Activated naive CD4-positive, alpha-beta T cell treated with anti-CD3 and anti-CD28 coated beads for 36 hours (primary cell): ENCODE data around the gene QKI. TPM values are rescaled to one million over a fixed set of nuclear protein-coding genes. Genes with fewer than 3 reads are reported as not detected.

Experiments
- CTCF ChIA-PET: fragments of 350-600 bp; sonication (Branson Sonifier 250); formaldehyde crosslinking; loops from one replicate; lab custom pipeline; 2021; ENCODE audit warnings: antibody characterized with exemption; lab: Charles Lee
- DNase-seq: peaks from one replicate; pipeline ENCODE4 v3.0.0-alpha.2; 2020
- H3K27ac Mint-ChIP-seq: one replicate; pipeline ENCODE4 v1.8.0; 2021; ENCODE audit warnings: mild to moderate bottlenecking, mixed read lengths
- H3K27me3 Mint-ChIP-seq: one replicate; pipeline ENCODE4 v1.8.0; 2021; ENCODE audit warnings: low read depth, mixed read lengths
- H3K36me3 Mint-ChIP-seq: one replicate; pipeline ENCODE4 v1.8.0; 2021; ENCODE audit warnings: low read depth, mixed read lengths
- H3K4me1 Mint-ChIP-seq: one replicate; pipeline ENCODE4 v1.8.0; 2021; ENCODE audit warnings: low read depth, mixed read lengths
- H3K4me3 Mint-ChIP-seq: one replicate; pipeline ENCODE4 v1.8.0; 2021; ENCODE audit warnings: mild to moderate bottlenecking, moderate library complexity, mixed read lengths
- H3K9me3 Mint-ChIP-seq: one replicate; pipeline ENCODE4 v1.8.0; 2021; ENCODE audit warnings: mixed read lengths
- intact Hi-C: fragments of 100-400 bp; cut with micrococcal nuclease; formaldehyde crosslinking; loops from one replicate; pipeline ENCODE4 v1.15.1; 2023
- total RNA-seq, 2 experiments: library from RNA; stranded (reverse); gene quantifications; one replicate each; pipeline ENCODE4 v1.2.3, GENCODE V29; 2021

Gene QKI
- total RNA-seq, 2 experiments from 2014 or later = 34.6 to 38.4 TPM

DNA sequence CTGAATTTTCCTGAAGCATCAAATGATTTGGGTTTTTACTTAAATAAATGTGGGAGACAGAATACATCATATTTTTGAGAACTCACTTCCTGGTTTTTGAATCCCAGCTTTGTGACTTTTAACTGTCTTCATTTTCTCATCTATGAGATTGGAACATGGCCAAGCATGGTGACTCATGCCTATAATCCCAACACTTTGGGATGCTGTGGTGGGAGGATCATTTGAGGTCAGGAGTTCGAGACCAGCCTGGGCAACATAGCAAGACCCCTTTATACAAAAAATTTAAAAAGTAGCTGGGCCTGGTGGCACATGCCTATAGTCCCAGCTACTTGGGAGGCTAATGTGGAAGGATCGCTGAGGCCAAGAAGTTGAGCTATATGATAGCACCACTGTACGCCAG is 122.3 kb downstream of the QKI start:
- no peak for DNase-seq
- H3K9me3 Mint-ChIP-seq = no peaks in the 10 kb centered on the region
- CTCF ChIA-PET = no interaction called here
- H3K27me3 Mint-ChIP-seq = no peaks in the 10 kb centered on the region
- H3K36me3 Mint-ChIP-seq = peaks cover 13% of the 10 kb centered on the region
- no peak overlapping the region for H3K4me3 Mint-ChIP-seq
- H3K27ac Mint-ChIP-seq = no peak overlapping the region
- peaks cover 9% of the 10 kb centered on the region for H3K4me1 Mint-ChIP-seq
- intact Hi-C loops = no loop called here

DNA sequence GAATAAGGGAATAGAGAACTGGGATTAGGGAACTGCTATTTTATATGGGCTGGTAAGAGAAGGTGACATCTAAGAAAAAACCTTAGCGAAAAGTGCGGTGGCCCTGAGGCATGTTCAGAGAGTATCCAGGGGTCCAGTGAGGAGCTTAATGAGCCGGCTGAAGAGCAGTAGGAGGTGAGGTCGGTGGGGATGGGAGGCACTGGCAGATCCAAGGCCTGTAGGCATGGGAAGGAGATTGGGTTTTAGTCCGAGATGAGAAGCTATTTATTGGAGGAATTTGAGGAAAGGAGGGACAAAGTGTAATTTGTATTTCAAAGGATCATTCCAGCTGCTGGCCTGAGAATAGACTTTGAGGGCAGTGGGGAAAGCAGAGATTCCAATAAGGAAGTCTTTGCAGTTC is 123.8 kb downstream of the QKI start:
- Mint-ChIP-seq H3K27me3 (no peaks in the 10 kb centered on the region), H3K36me3 (peaks cover 15% of the 10 kb centered on the region), H3K27ac (no peak overlapping the region), H3K4me3 (no peak overlapping the region), H3K9me3 (no peaks in the 10 kb centered on the region), H3K4me1 (peaks cover 9% of the 10 kb centered on the region)
- DNase-seq = no peak
- intact Hi-C loops = no loop called here
- CTCF ChIA-PET = interaction anchor here (0.8 kb wide), 1 partner anchor 104 kb away, joined by 4 read pairs; no protein-coding TSS in a partner anchor

DNA sequence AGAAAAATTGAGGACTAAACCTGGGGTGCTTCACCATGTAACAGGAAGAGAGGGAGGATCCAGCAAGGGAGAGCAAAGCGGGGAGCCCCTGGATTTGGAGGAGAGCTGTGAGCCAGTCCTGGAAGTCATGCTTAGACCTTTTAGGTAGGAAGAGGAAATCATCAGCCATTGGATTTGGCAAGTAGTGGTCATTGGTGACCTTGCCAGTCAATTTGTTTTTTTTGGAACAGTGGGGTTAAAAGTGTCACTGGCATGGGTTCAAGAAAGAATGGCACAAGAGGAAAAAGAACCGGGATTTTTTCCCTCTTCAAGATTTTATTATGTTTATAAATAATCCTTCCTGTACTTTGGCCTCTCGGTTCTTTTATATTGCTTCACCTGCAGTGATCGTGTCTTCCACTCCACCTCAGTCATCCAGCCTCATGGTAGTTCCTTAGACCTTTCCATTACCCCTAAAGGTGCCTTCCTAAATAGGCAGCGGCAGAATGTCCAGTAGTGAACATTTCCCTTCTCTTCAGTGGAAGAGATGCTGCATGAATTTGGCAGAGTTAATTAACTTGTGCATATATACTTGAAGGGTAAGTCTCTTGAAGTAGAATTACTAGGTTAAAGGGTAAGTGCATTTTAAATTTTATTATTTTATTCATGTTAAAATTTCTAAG is 124.7 kb downstream of the QKI start:
- Mint-ChIP-seq H3K9me3 (no peaks in the 10 kb centered on the region), H3K27me3 (no peaks in the 10 kb centered on the region), H3K36me3 (peaks cover 15% of the 10 kb centered on the region), H3K4me1 (peaks cover 9% of the 10 kb centered on the region), H3K4me3 (no peak overlapping the region), H3K27ac (no peak overlapping the region)
- DNase-seq = no peak
- intact Hi-C loops = no loop called here
- CTCF ChIA-PET = no interaction called here

DNA sequence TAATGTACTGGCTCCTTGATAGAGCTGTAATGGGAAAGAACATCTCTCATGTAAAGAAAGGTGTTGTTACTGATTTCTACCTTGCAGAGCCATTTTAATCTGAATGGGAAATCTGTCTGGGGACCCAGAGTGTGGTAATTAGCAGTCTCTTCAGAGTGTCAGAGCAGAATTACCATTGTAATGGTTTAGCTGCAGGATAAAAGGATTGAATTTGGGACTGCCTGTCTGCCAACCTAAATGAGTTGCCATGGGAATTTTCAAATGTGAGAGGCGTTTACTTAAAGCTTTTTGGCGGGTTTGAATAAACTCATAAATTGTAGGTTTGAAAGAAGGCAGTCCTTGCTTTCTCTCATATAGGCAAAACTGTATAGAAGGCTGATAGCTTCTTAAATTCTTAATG is 128.8 kb downstream of the QKI start:
- H3K9me3 Mint-ChIP-seq = no peaks in the 10 kb centered on the region
- peaks cover 4% of the 10 kb centered on the region for H3K4me1 Mint-ChIP-seq
- H3K27ac Mint-ChIP-seq = no peak overlapping the region
- DNase-seq = no peak
- H3K27me3 Mint-ChIP-seq = no peaks in the 10 kb centered on the region
- intact Hi-C loops = no loop called here
- peaks cover 6% of the 10 kb centered on the region for H3K36me3 Mint-ChIP-seq
- CTCF ChIA-PET = interaction anchor here (0.9 to 1.2 kb wide), 2 partner anchors 11 to 41 kb away, joined by 3 read pairs; no protein-coding TSS in a partner anchor
- no peak overlapping the region for H3K4me3 Mint-ChIP-seq

DNA sequence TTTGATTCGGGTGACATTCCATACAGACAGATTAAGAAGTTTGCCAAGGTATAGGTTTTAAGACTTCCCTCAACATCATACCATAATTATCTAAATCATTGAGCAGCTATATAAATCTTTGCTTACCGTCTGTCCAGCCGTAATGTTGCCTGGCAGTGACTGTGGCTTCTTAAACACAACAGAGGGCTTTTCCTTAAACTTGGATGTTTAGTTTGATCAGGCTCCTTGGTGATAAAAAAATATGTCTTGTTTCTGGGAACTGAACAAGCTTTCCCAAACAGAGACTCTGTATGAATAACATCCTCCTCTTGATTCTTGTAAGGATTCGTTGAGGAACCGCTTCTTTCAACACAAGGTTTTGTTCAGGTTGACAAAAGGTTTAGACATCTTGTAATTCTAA is 130.9 kb downstream of the QKI start:
- CTCF ChIA-PET = interaction anchor here (0.5 kb wide), 1 partner anchor 119 kb away, joined by 3 read pairs; no protein-coding TSS in a partner anchor
- H3K27me3 Mint-ChIP-seq = no peaks in the 10 kb centered on the region
- H3K9me3 Mint-ChIP-seq = no peaks in the 10 kb centered on the region
- intact Hi-C loops = no loop called here
- no peak overlapping the region for H3K27ac Mint-ChIP-seq
- H3K36me3 Mint-ChIP-seq = peaks cover 10% of the 10 kb centered on the region
- no peak for DNase-seq
- H3K4me1 Mint-ChIP-seq = peaks cover 3% of the 10 kb centered on the region
- no peak overlapping the region for H3K4me3 Mint-ChIP-seq

DNA sequence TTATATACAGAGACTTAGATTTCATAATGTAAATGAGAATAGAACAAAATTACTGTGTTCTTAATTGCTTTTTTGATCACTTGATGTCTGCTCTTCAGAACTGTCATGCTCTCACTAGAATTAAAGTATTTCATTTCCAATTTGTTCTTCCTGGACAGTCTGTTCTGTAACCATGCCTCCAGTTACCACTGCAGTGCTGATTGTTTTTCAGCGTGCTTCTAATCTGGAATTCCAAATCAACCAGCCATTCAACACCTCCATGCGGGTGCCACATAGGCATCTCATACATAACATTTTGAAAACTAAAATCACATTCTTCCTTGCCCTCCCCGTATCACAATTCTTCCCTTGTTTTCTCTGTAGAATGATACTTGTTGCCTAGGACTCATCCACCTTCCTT is 132.8 kb downstream of the QKI start:
- Mint-ChIP-seq H3K27ac (no peak overlapping the region), H3K4me3 (no peak overlapping the region), H3K4me1 (peaks cover 10% of the 10 kb centered on the region), H3K36me3 (peaks cover 12% of the 10 kb centered on the region), H3K27me3 (no peaks in the 10 kb centered on the region), H3K9me3 (no peaks in the 10 kb centered on the region)
- no peak for DNase-seq
- intact Hi-C loops = no loop called here
- CTCF ChIA-PET = no interaction called here

DNA sequence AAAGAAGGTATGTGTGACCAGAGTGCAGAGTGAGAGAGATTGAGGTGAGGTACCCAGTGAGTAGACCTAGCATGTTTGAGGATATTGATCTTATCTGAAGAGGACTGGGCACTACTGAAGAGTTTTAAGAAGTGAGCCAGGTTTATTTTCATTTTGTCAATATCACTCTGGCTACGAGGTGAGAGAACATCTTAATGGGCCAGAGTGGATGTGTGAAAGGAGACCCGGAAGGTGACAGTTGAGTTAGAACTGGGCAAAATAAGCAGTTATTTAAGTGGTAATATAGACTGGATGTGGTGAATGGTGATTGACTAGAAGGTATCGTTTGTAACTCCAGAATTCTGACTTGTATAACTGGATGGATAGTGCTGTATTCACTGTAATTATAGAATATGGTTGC is 134.1 kb downstream of the QKI start:
- no peak for DNase-seq
- no peaks in the 10 kb centered on the region for H3K27me3 Mint-ChIP-seq
- no peak overlapping the region for H3K4me3 Mint-ChIP-seq
- H3K4me1 Mint-ChIP-seq = peaks cover 10% of the 10 kb centered on the region
- H3K27ac Mint-ChIP-seq = no peak overlapping the region
- peaks cover 12% of the 10 kb centered on the region for H3K36me3 Mint-ChIP-seq
- H3K9me3 Mint-ChIP-seq = no peaks in the 10 kb centered on the region
- intact Hi-C loops = no loop called here
- CTCF ChIA-PET = no interaction called here

DNA sequence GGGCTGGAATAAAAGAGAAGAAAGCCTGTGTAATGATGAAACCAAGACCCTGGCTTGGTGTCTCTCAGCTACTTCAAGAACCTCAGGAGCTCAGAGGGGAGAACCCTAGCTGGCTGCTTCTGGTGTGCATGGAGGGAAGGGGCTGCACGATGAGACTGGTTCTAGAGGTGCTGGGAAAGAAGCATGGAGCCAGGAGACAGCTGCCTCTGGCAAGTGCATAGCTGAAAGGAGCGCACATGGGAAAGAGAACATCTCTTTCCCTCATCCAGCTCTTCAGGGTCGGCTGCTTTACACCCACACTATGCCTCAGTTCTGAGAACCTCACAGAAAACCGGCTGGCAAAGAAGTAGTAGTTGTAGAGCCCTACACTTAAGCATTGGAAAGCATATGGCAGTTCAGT is 139.5 kb downstream of the QKI start:
- no peak overlapping the region for H3K4me3 Mint-ChIP-seq
- H3K27me3 Mint-ChIP-seq = no peaks in the 10 kb centered on the region
- CTCF ChIA-PET = interaction anchor here (0.7 to 1.7 kb wide), 6 partner anchors 11 to 383 kb away, joined by 3 to 12 read pairs (median 6); no protein-coding TSS in a partner anchor
- H3K27ac Mint-ChIP-seq = no peak overlapping the region
- no peaks in the 10 kb centered on the region for H3K9me3 Mint-ChIP-seq
- no peak for DNase-seq
- peaks cover 20% of the 10 kb centered on the region for H3K36me3 Mint-ChIP-seq
- H3K4me1 Mint-ChIP-seq = peaks cover 8% of the 10 kb centered on the region
- intact Hi-C loops = loop anchor here (1.0 to 5.0 kb wide), 5 partner anchors 127 to 1373 kb away; no protein-coding TSS in a partner anchor

DNA sequence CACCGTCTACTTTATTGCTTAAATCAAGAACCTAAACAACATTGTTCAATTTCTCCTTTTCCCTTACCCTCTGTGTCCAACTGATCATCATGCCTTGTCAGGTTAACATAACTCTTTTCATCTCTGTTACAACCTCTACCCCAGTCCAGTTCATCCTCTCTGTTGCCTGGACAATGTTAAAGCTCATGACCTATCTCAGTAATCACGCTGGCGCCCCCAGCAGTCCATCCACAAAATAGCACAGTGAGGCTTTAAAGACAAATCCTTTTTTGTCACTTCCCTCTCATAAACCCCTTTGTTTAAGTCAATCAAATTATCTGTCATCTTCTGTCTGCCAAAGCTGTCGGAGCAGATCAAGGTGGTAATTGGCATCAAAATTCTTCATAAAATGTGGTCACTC is 140.1 kb downstream of the QKI start:
- intact Hi-C loops = loop anchor here (1.0 to 5.0 kb wide), 5 partner anchors 127 to 1373 kb away; no protein-coding TSS in a partner anchor
- Mint-ChIP-seq H3K36me3 (peaks cover 19% of the 10 kb centered on the region), H3K27ac (no peak overlapping the region), H3K4me3 (no peak overlapping the region), H3K27me3 (no peaks in the 10 kb centered on the region), H3K4me1 (peaks cover 7% of the 10 kb centered on the region), H3K9me3 (no peaks in the 10 kb centered on the region)
- peak; percentile 81 for DNase-seq
- CTCF ChIA-PET = interaction anchor here (0.7 to 1.7 kb wide), 8 partner anchors 12 to 384 kb away, joined by 3 to 12 read pairs (median 4); no protein-coding TSS in a partner anchor

DNA sequence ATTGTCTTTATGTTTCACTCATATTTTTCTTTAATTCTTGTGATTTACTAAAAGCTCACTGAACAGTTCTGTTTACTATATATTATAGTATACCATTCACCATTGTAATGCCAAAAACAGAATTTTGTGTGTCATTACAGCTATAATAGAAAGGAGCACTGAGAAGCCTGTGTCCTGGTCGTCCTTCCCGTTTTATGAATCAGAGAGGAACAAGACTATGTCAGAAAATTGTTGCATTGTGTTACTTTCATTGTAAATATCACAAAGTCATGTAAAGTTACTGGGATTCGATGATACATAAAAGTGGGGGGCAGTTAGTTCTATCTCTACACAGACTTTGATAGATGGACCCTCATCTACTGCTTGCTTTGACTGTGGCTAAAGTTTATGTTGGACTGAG is 145.1 kb downstream of the QKI start:
- intact Hi-C loops = no loop called here
- no peaks in the 10 kb centered on the region for H3K4me1 Mint-ChIP-seq
- H3K36me3 Mint-ChIP-seq = peaks cover 28% of the 10 kb centered on the region
- no peak overlapping the region for H3K27ac Mint-ChIP-seq
- no peaks in the 10 kb centered on the region for H3K27me3 Mint-ChIP-seq
- no peak for DNase-seq
- CTCF ChIA-PET = no interaction called here
- H3K9me3 Mint-ChIP-seq = no peaks in the 10 kb centered on the region
- H3K4me3 Mint-ChIP-seq = no peak overlapping the region

DNA sequence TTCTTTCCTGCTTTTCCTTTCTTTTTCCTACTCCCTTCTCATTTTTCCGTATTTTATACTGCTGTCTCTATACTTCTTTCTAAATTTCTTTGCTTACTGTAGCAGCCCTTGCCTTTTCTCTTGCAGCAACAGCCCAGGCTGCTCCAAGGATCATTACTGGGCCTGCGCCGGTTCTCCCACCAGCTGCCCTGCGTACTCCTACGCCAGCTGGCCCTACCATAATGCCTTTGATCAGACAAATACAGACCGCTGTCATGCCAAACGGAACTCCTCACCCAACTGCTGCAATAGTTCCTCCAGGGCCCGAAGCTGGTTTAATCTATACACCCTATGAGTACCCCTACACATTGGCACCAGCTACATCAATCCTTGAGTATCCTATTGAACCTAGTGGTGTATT is 148.8 kb downstream of the QKI start:
- H3K27me3 Mint-ChIP-seq = no peaks in the 10 kb centered on the region
- CTCF ChIA-PET = no interaction called here
- H3K4me3 Mint-ChIP-seq = no peak overlapping the region
- peaks cover 25% of the 10 kb centered on the region for H3K36me3 Mint-ChIP-seq
- H3K27ac Mint-ChIP-seq = no peak overlapping the region
- no peaks in the 10 kb centered on the region for H3K4me1 Mint-ChIP-seq
- intact Hi-C loops = no loop called here
- DNase-seq = no peak
- no peaks in the 10 kb centered on the region for H3K9me3 Mint-ChIP-seq

DNA sequence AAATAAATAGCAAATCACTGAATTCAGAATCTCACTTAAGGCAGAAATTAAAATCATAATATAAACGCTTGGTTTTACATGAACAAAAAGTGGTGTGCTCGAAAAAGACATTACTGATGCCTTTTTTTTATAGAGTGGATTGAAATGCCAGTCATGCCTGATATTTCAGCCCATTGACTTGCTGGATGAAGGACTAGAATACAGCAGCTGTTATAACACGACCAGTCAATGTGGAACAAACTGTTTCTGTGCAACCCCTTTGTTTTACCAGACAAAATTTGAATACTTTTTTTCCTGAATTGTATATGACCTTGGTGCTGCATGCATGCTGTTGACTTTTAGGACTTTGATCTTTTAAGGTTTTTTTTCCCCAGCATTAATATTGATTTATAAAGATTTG is 150.0 kb downstream of the QKI start:
- Mint-ChIP-seq H3K4me1 (no peaks in the 10 kb centered on the region), H3K27me3 (no peaks in the 10 kb centered on the region), H3K4me3 (no peak overlapping the region), H3K9me3 (no peaks in the 10 kb centered on the region), H3K36me3 (peaks cover 21% of the 10 kb centered on the region), H3K27ac (no peak overlapping the region)
- intact Hi-C loops = no loop called here
- CTCF ChIA-PET = no interaction called here
- no peak for DNase-seq

DNA sequence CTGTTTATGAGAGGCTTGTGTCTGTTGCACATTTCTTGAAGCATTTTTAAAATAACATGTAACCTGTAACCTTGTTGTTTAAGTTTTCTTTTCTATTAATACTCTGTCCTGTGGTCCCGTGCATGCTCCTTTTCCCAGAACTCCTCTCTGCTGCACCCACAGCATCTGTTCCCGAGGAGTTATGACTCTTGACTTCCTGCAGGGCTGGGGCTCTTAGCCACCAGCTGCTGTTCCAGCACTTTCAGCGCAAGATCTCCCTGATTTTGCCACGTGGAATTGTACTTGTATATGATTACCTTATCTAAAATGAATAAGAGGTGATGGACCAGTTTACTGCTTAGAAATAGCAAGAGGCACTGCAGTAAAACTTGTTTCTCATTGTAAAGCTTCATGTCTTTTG is 150.6 kb downstream of the QKI start:
- DNase-seq = no peak
- H3K4me3 Mint-ChIP-seq = no peak overlapping the region
- peaks cover 19% of the 10 kb centered on the region for H3K36me3 Mint-ChIP-seq
- no peak overlapping the region for H3K27ac Mint-ChIP-seq
- no peaks in the 10 kb centered on the region for H3K27me3 Mint-ChIP-seq
- H3K4me1 Mint-ChIP-seq = no peaks in the 10 kb centered on the region
- no peaks in the 10 kb centered on the region for H3K9me3 Mint-ChIP-seq
- intact Hi-C loops = no loop called here
- CTCF ChIA-PET = no interaction called here
